Progenitor cell of endocrine pancreas (in vitro differentiated cells): Measurements from ENCODE around the gene C15orf61. TPM values are rescaled to one million over a fixed set of nuclear protein-coding genes. Genes with fewer than 3 reads are reported as not detected.

Experiments used
- DNase-seq: peaks from one replicate; pipeline ENCODE4 v3.0.0; 2021; ENCODE audit warnings: low spot score; ENCODE audit not compliant: unreplicated experiment
- H3K27ac Mint-ChIP-seq: 2 replicates; pipeline ENCODE4 v1.8.0; 2021; ENCODE audit warnings: mild to moderate bottlenecking, moderate library complexity, mixed read lengths
- H3K27me3 Mint-ChIP-seq: 2 replicates; pipeline ENCODE4 v1.8.0; 2021; ENCODE audit warnings: mixed read lengths
- H3K36me3 Mint-ChIP-seq: 2 replicates; pipeline ENCODE4 v1.8.0; 2022; ENCODE audit warnings: mixed read lengths; ENCODE audit not compliant: insufficient read depth
- H3K4me1 Mint-ChIP-seq: 2 replicates; pipeline ENCODE4 v1.8.0; 2021; ENCODE audit warnings: low read depth, mixed read lengths
- H3K4me3 Mint-ChIP-seq: 2 replicates; pipeline ENCODE4 v1.8.0; 2021; ENCODE audit warnings: low read depth, mild to moderate bottlenecking, moderate library complexity, mixed read lengths
- H3K9me3 Mint-ChIP-seq: 2 replicates; pipeline ENCODE4 v1.8.0; 2021; ENCODE audit warnings: low read depth, mixed read lengths
- total RNA-seq: library from RNA; stranded (reverse); gene quantifications from 2 replicates; pipeline ENCODE4 v1.2.1, GENCODE V29; 2021
- TF ChIP-seq, protein P1 (sequence below): fragments of 200-600 bp; sonication (generic); IDR thresholded peaks from one replicate; pipeline ENCODE4 v1.5.0; 2021; ENCODE audit warnings: antibody characterized with exemption, mild to moderate bottlenecking; ENCODE audit not compliant: unreplicated experiment

The C15orf61 gene
- total RNA-seq, 1 donor from 2014 or later = 9.6 TPM

DNA sequence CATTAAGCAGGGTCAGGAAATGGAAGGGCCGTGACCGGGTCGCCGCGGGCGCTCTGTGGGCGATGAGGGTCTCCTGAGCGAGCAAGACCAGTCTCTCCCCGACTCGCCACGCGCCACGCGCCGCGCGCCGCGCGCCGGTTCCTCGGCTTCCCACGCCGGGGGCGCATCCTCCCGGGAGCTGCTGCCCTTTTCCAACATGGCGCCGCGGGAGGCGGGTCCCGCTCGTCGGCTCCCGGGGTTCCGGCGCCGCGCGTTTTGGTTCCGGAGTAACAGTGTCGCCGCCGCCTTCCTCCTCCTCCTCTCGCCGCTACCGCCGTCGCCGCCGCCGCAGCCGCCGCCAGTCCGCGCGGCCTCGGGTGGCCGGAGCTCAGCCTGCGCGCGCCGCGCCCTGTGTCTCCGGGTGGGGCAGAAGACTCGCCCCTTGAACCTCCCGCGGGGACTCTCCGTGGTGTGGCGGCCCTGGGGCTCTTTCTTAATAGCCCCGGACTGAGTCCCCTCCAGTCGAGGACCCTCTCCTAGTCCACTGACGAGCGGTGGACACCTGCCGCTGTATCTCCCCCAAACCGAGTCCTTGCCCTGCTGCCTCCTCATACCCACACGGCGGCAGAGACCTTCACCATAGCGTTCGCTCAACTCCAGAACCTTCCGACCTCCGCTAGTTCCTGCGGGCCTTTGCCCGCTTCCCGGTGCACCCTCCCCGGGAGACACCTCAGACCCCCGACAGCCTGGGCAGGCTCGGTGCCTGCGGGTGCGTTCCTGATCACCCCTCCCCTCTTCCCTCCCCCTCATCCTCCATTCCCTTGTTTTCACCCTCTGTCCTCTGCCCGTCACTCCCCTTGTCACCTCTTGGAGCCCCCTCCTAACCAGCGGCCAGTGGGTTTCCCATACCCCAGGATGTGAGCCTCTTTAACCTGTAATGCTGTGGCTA lies 21.8 kb downstream of the C15orf61 start, which contains the start of gene MAP2K5:
Gene MAP2K5 (plus strand): TSS at position 284 of the 928 bp plus-strand sequence. CDS start 633 bp downstream, at position 917.
- TF ChIP-seq, protein P1, sequence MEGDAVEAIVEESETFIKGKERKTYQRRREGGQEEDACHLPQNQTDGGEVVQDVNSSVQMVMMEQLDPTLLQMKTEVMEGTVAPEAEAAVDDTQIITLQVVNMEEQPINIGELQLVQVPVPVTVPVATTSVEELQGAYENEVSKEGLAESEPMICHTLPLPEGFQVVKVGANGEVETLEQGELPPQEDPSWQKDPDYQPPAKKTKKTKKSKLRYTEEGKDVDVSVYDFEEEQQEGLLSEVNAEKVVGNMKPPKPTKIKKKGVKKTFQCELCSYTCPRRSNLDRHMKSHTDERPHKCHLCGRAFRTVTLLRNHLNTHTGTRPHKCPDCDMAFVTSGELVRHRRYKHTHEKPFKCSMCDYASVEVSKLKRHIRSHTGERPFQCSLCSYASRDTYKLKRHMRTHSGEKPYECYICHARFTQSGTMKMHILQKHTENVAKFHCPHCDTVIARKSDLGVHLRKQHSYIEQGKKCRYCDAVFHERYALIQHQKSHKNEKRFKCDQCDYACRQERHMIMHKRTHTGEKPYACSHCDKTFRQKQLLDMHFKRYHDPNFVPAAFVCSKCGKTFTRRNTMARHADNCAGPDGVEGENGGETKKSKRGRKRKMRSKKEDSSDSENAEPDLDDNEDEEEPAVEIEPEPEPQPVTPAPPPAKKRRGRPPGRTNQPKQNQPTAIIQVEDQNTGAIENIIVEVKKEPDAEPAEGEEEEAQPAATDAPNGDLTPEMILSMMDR = no peak
- H3K9me3 Mint-ChIP-seq = no peaks in the 10 kb centered on the region
- H3K4me1 Mint-ChIP-seq = peaks cover 18% of the 10 kb centered on the region
- peak within 1 kb of the TSS; percentile 96 for H3K4me3 Mint-ChIP-seq
- no peaks in the 10 kb centered on the region for H3K27me3 Mint-ChIP-seq
- DNase-seq = peak; percentile 61
- H3K27ac Mint-ChIP-seq = peak within 1 kb of the TSS; percentile 95
- H3K36me3 Mint-ChIP-seq = peaks cover 4% of the 10 kb centered on the region

GRCh38 chr15:67543348-67543718 lies 22.4 kb downstream of the C15orf61 start:
- peak overlapping the region; percentile 96 for H3K4me3 Mint-ChIP-seq
- no peaks in the 10 kb centered on the region for H3K27me3 Mint-ChIP-seq
- H3K36me3 Mint-ChIP-seq = peaks cover 4% of the 10 kb centered on the region
- H3K27ac Mint-ChIP-seq = peak overlapping the region; percentile 94
- peaks cover 18% of the 10 kb centered on the region for H3K4me1 Mint-ChIP-seq
- no peak for DNase-seq
- TF ChIP-seq, protein P1 = no peak
- no peaks in the 10 kb centered on the region for H3K9me3 Mint-ChIP-seq

- no peak for DNase-seq
- Mint-ChIP-seq H3K27me3 (no peaks in the 10 kb centered on the region), H3K4me3 (peak overlapping the region; percentile 17), H3K36me3 (peaks cover 4% of the 10 kb centered on the region), H3K27ac (no peak overlapping the region), H3K9me3 (no peaks in the 10 kb centered on the region), H3K4me1 (peaks cover 23% of the 10 kb centered on the region)
- TF ChIP-seq, protein P1 = no peak
These were observed 23.5 kb downstream of the C15orf61 start for GRCh38 chr15:67544475-67544874.

GRCh38 chr15:67545864-67546263 lies 24.9 kb downstream of the C15orf61 start:
- Mint-ChIP-seq H3K4me3 (no peak overlapping the region), H3K9me3 (no peaks in the 10 kb centered on the region), H3K27ac (no peak overlapping the region), H3K27me3 (no peaks in the 10 kb centered on the region), H3K4me1 (peaks cover 30% of the 10 kb centered on the region), H3K36me3 (peaks cover 8% of the 10 kb centered on the region)
- no peak for DNase-seq
- TF ChIP-seq, protein P1 = no peak

DNA sequence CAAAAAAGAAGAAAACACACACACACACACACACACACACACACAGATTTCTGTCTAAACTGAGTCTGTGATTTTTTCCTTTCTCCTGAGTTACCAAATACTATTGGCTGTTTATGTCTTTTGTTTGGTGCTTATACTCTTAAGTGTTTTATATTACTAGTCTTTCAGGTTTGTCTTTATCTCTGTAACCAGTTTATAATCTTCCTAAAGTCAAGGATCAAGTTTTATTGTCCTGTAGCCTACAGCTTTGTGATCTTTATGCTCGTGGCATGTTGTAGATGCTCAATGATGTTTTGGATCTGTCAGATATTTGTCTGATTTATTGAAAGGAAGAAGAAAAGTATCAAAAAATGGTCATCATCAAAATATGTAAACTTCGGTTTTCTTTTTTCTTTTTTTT lies 26.1 kb downstream of the C15orf61 start:
- Mint-ChIP-seq H3K4me1 (peaks cover 26% of the 10 kb centered on the region), H3K9me3 (no peaks in the 10 kb centered on the region), H3K27ac (no peak overlapping the region), H3K27me3 (no peaks in the 10 kb centered on the region), H3K4me3 (no peak overlapping the region), H3K36me3 (peaks cover 8% of the 10 kb centered on the region)
- TF ChIP-seq, protein P1 = no peak
- DNase-seq = no peak
